ENCODE data around the gene CWC25. TPM values are rescaled to one million over a fixed set of nuclear protein-coding genes. Genes with fewer than 3 reads are reported as not detected.

The CWC25 gene
- total and polyA plus RNA-seq, 9 of the 15 experiments (the other 6 are each of a cell fraction or from before 2014, with no cell fraction given) = 16.5 to 27.4 (median 23.0) TPM

Small RNAs within 50 kb of the gene (microRNA-seq; reads per million reads assigned to microRNA genes)
- gene MIR4727 (ENCODE audit: borderline microRNAs expressed) = not detected

Small RNAs within 50 kb of the gene (small RNA-seq; reads per million reads assigned to genes)
- gene MIR4727 (0.18 reads per million), gene RNU6-866P (not detected), gene SNORA21 (not detected), gene SNORA21B (not detected)

Other genes starting within 250 kb of the CWC25 start
Only the 7 nearest of the 10 such genes appear.
- 31.4 and 34.9 TPM in 2 replicates for gene MLLT6, start 120.0 kb downstream of the CWC25 start, total RNA-seq (2014; rRNA removed)
- 17.4 and 18.4 TPM in 2 replicates for gene MLLT6, start 120.0 kb downstream of the CWC25 start, total RNA-seq (2014; rRNA removed; fragmentation: Illumina TruSeq; extraction: Trizol)
- 22.7 and 23.6 TPM in 2 replicates for gene MLLT6, start 120.0 kb downstream of the CWC25 start, total RNA-seq (2015; rRNA removed; fragmentation: Illumina TruSeq; extraction: Trizol)
- gene MLLT6, start 120.0 kb downstream of the CWC25 start, total RNA-seq (2021) = 61.3 and 71.7 TPM in 2 replicates
- gene MLLT6, start 120.0 kb downstream of the CWC25 start, polyA plus RNA-seq (2011; rRNA removed) = 30.0 and 30.6 TPM in 2 replicates
- gene MLLT6, start 120.0 kb downstream of the CWC25 start, polyA plus RNA-seq (2014; fragmentation: Illumina TruSeq; extraction: Trizol) = 30.2 and 33.4 TPM in 2 replicates
- gene MLLT6, start 120.0 kb downstream of the CWC25 start, polyA plus RNA-seq (2014; fragmentation: Nextera tagmentation; extraction: Ambion mirVana) = 1 to 10 TPM; 3.1 to 3.4 TPM
- gene MLLT6, start 120.0 kb downstream of the CWC25 start, polyA plus RNA-seq (2014; rRNA removed) = 47.8 and 55.0 TPM in 2 replicates
- gene CISD3, start 95.0 kb downstream of the CWC25 start, total RNA-seq (2014; rRNA removed) = 21.7 and 29.6 TPM in 2 replicates
- 7.2 and 11.7 TPM in 2 replicates for gene CISD3, start 95.0 kb downstream of the CWC25 start, total RNA-seq (2014; rRNA removed; fragmentation: Illumina TruSeq; extraction: Trizol)
- gene CISD3, start 95.0 kb downstream of the CWC25 start, total RNA-seq (2015; rRNA removed; fragmentation: Illumina TruSeq; extraction: Trizol) = 15.6 and 15.7 TPM in 2 replicates
- gene CISD3, start 95.0 kb downstream of the CWC25 start, total RNA-seq (2021) = 60.7 and 78.7 TPM in 2 replicates
- gene CISD3, start 95.0 kb downstream of the CWC25 start, polyA plus RNA-seq (2011; rRNA removed) = 13.0 and 20.5 TPM in 2 replicates
- gene CISD3, start 95.0 kb downstream of the CWC25 start, polyA plus RNA-seq (2014; fragmentation: Illumina TruSeq; extraction: Trizol) = 15.0 and 29.4 TPM in 2 replicates
- 10 to 100 TPM in 1 of 2 experiments, 1 to 10 TPM in 1; 5.0 to 10.7 TPM for gene CISD3, start 95.0 kb downstream of the CWC25 start, polyA plus RNA-seq (2014; fragmentation: Nextera tagmentation; extraction: Ambion mirVana)
- gene CISD3, start 95.0 kb downstream of the CWC25 start, polyA plus RNA-seq (2014; rRNA removed) = 38.9 and 57.5 TPM in 2 replicates
- gene PCGF2, start 77.0 kb downstream of the CWC25 start, total RNA-seq (2014; rRNA removed) = 6.6 and 8.3 TPM in 2 replicates
- gene PCGF2, start 77.0 kb downstream of the CWC25 start, total RNA-seq (2014; rRNA removed; fragmentation: Illumina TruSeq; extraction: Trizol) = 3.0 and 3.7 TPM in 2 replicates
- gene PCGF2, start 77.0 kb downstream of the CWC25 start, total RNA-seq (2015; rRNA removed; fragmentation: Illumina TruSeq; extraction: Trizol) = 4.0 and 5.1 TPM in 2 replicates
- 33.4 and 33.7 TPM in 2 replicates for gene PCGF2, start 77.0 kb downstream of the CWC25 start, total RNA-seq (2021)
- gene PCGF2, start 77.0 kb downstream of the CWC25 start, polyA plus RNA-seq (2011; rRNA removed) = 5.9 and 7.0 TPM in 2 replicates
- 14.0 and 17.8 TPM in 2 replicates for gene PCGF2, start 77.0 kb downstream of the CWC25 start, polyA plus RNA-seq (2014; fragmentation: Illumina TruSeq; extraction: Trizol)
- gene PCGF2, start 77.0 kb downstream of the CWC25 start, polyA plus RNA-seq (2014; fragmentation: Nextera tagmentation; extraction: Ambion mirVana) = 1 to 10 TPM; 1.3 to 1.4 TPM
- 17.1 and 20.3 TPM in 2 replicates for gene PCGF2, start 77.0 kb downstream of the CWC25 start, polyA plus RNA-seq (2014; rRNA removed)
- gene PSMB3, start 72.6 kb downstream of the CWC25 start, total RNA-seq (2014; rRNA removed) = 509 and 525 TPM in 2 replicates
- gene PSMB3, start 72.6 kb downstream of the CWC25 start, total RNA-seq (2014; rRNA removed; fragmentation: Illumina TruSeq; extraction: Trizol) = 498 and 574 TPM in 2 replicates
- gene PSMB3, start 72.6 kb downstream of the CWC25 start, total RNA-seq (2015; rRNA removed; fragmentation: Illumina TruSeq; extraction: Trizol) = 469 and 476 TPM in 2 replicates
- 460 and 522 TPM in 2 replicates for gene PSMB3, start 72.6 kb downstream of the CWC25 start, total RNA-seq (2021)
- gene PSMB3, start 72.6 kb downstream of the CWC25 start, polyA plus RNA-seq (2011; rRNA removed) = 331 and 538 TPM in 2 replicates
- 538 and 584 TPM in 2 replicates for gene PSMB3, start 72.6 kb downstream of the CWC25 start, polyA plus RNA-seq (2014; fragmentation: Illumina TruSeq; extraction: Trizol)
- 1,000 to 10,000 TPM; 2,413 to 2,775 TPM for gene PSMB3, start 72.6 kb downstream of the CWC25 start, polyA plus RNA-seq (2014; fragmentation: Nextera tagmentation; extraction: Ambion mirVana)
- 729 and 824 TPM in 2 replicates for gene PSMB3, start 72.6 kb downstream of the CWC25 start, polyA plus RNA-seq (2014; rRNA removed)
- gene PIP4K2B, start 25.8 kb downstream of the CWC25 start, total RNA-seq (2014; rRNA removed) = 14.4 and 18.1 TPM in 2 replicates
- gene PIP4K2B, start 25.8 kb downstream of the CWC25 start, total RNA-seq (2014; rRNA removed; fragmentation: Illumina TruSeq; extraction: Trizol) = 24.0 and 24.1 TPM in 2 replicates
- 27.9 and 29.3 TPM in 2 replicates for gene PIP4K2B, start 25.8 kb downstream of the CWC25 start, total RNA-seq (2015; rRNA removed; fragmentation: Illumina TruSeq; extraction: Trizol)
- gene PIP4K2B, start 25.8 kb downstream of the CWC25 start, total RNA-seq (2021) = 25.8 and 29.9 TPM in 2 replicates
- gene PIP4K2B, start 25.8 kb downstream of the CWC25 start, polyA plus RNA-seq (2011; rRNA removed) = 16.6 and 23.0 TPM in 2 replicates
- gene PIP4K2B, start 25.8 kb downstream of the CWC25 start, polyA plus RNA-seq (2014; fragmentation: Illumina TruSeq; extraction: Trizol) = 25.5 and 29.6 TPM in 2 replicates
- 1 to 10 TPM; 3.7 to 5.7 TPM for gene PIP4K2B, start 25.8 kb downstream of the CWC25 start, polyA plus RNA-seq (2014; fragmentation: Nextera tagmentation; extraction: Ambion mirVana)
- 17.9 and 27.2 TPM in 2 replicates for gene PIP4K2B, start 25.8 kb downstream of the CWC25 start, polyA plus RNA-seq (2014; rRNA removed)
- 2,281 and 2,332 TPM in 2 replicates for gene RPL23, start 28.4 kb upstream of the CWC25 start, total RNA-seq (2014; rRNA removed)
- 3,218 and 3,389 TPM in 2 replicates for gene RPL23, start 28.4 kb upstream of the CWC25 start, total RNA-seq (2014; rRNA removed; fragmentation: Illumina TruSeq; extraction: Trizol)
- 2,524 and 2,706 TPM in 2 replicates for gene RPL23, start 28.4 kb upstream of the CWC25 start, total RNA-seq (2015; rRNA removed; fragmentation: Illumina TruSeq; extraction: Trizol)
- 1,745 and 1,985 TPM in 2 replicates for gene RPL23, start 28.4 kb upstream of the CWC25 start, total RNA-seq (2021)
- 1,779 and 3,096 TPM in 2 replicates for gene RPL23, start 28.4 kb upstream of the CWC25 start, polyA plus RNA-seq (2011; rRNA removed)
- 3,156 and 3,487 TPM in 2 replicates for gene RPL23, start 28.4 kb upstream of the CWC25 start, polyA plus RNA-seq (2014; fragmentation: Illumina TruSeq; extraction: Trizol)
- gene RPL23, start 28.4 kb upstream of the CWC25 start, polyA plus RNA-seq (2014; fragmentation: Nextera tagmentation; extraction: Ambion mirVana) = 1,000 to 10,000 TPM; 2,598 to 3,667 TPM
- gene RPL23, start 28.4 kb upstream of the CWC25 start, polyA plus RNA-seq (2014; rRNA removed) = 3,128 and 3,158 TPM in 2 replicates
- gene LASP1, start 44.7 kb upstream of the CWC25 start, total RNA-seq (2014; rRNA removed) = 48.5 and 49.0 TPM in 2 replicates
- 35.1 and 38.8 TPM in 2 replicates for gene LASP1, start 44.7 kb upstream of the CWC25 start, total RNA-seq (2014; rRNA removed; fragmentation: Illumina TruSeq; extraction: Trizol)
- gene LASP1, start 44.7 kb upstream of the CWC25 start, total RNA-seq (2015; rRNA removed; fragmentation: Illumina TruSeq; extraction: Trizol) = 55.3 and 58.7 TPM in 2 replicates
- 112 and 125 TPM in 2 replicates for gene LASP1, start 44.7 kb upstream of the CWC25 start, total RNA-seq (2021)
- gene LASP1, start 44.7 kb upstream of the CWC25 start, polyA plus RNA-seq (2011; rRNA removed) = 45.9 and 62.1 TPM in 2 replicates
- 95.7 and 104 TPM in 2 replicates for gene LASP1, start 44.7 kb upstream of the CWC25 start, polyA plus RNA-seq (2014; fragmentation: Illumina TruSeq; extraction: Trizol)
- 10 to 100 TPM; 23.0 to 23.6 TPM for gene LASP1, start 44.7 kb upstream of the CWC25 start, polyA plus RNA-seq (2014; fragmentation: Nextera tagmentation; extraction: Ambion mirVana)
- gene LASP1, start 44.7 kb upstream of the CWC25 start, polyA plus RNA-seq (2014; rRNA removed) = 69.1 and 78.2 TPM in 2 replicates

Measured in K562 (cell line).